Spleen (tissue), 7 donors: Measurements from ENCODE around the gene ZNF333.

Experiments used
- CTCF ChIP-seq, 11 experiments: fragments of 200-600 bp in 7 of 11; fragments of 450-650 bp in 4 of 11; sonication (generic) in 4 of 11; IDR thresholded peaks in 8 of 11; conservative IDR thresholded peaks in 3 of 11; 1 replicate in 7 of 11; 2 replicates in 4 of 11; pipeline versions ENCODE4 v1.4.0 to v1.8.0; 2016 to 2021; ENCODE audit warnings: antibody characterized with exemption in 11 of 11, inconsistent platforms in 4 of 11, mild to moderate bottlenecking in 1 of 11
- POLR2AphosphoS5 ChIP-seq, 3 donors: sonication (generic); formaldehyde crosslinking; IDR thresholded peaks; one replicate each; pipeline ENCODE4 v1.5.1; 2017; ENCODE audit warnings: antibody characterized with exemption in 3 of 3
- donor health status: DM: no; HTN: no; CAD: no; lungs with moderate emphysema.
- donor health status: DM: no; HTN: no; CAD: no.
- donor health status: DM: no; HTN: no; CAD: no.

- TF ChIP-seq CTCF (IDR thresholded peaks at IDR 0.05 in 8 of 11, conservative IDR thresholded peaks at IDR 0.05 in 3 of 11): no peak
- TF ChIP-seq POLR2AphosphoS5 (IDR thresholded peaks at IDR 0.05): no peak
Observed at GRCh38 chr19:14673088-14673487, 16.8 kb upstream of the ZNF333 start.
